WI38 (cell line): ENCODE measurements around the gene EPAS1.
A peak's percentile ranks its signal among the peaks of the same experiment; 100 is the strongest.

ENCODE experiments used
- H3K4me3 ChIP-seq: 2 replicates; pipeline ENCODE4 v1.5.1; 2011; ENCODE audit warnings: low read depth, mild to moderate bottlenecking, control low read depth, low read length
- CTCF ChIP-seq: IDR thresholded peaks from 2 replicates; pipeline ENCODE4 v1.5.1; 2012; ENCODE audit warnings: low read depth, mild to moderate bottlenecking, control low read depth, low read length

Gene EPAS1

GRCh38 chr2:46299365-46300263 lies 2.4 kb downstream of the EPAS1 start:
- H3K4me3 ChIP-seq = peak overlapping the region; percentile 97
- no peak for TF ChIP-seq CTCF

- H3K4me3 ChIP-seq = peak overlapping the region; percentile 97
- TF ChIP-seq CTCF = no peak
These were observed 3.2 kb downstream of the EPAS1 start for GRCh38 chr2:46300406-46300832.

- H3K4me3 ChIP-seq = no peak overlapping the region
- no peak for TF ChIP-seq CTCF
These were observed 4.9 kb downstream of the EPAS1 start for GRCh38 chr2:46302005-46302695.

GRCh38 chr2:46303233-46303632 lies 6.0 kb downstream of the EPAS1 start:
- no peak overlapping the region for H3K4me3 ChIP-seq
- no peak for TF ChIP-seq CTCF

- no peak for TF ChIP-seq CTCF
- no peak overlapping the region for H3K4me3 ChIP-seq
These were observed 6.6 kb downstream of the EPAS1 start for GRCh38 chr2:46303822-46304221.

- H3K4me3 ChIP-seq = no peak overlapping the region
These were observed 7.4 kb downstream of the EPAS1 start for GRCh38 chr2:46304635-46305034.

More at GRCh38 chr2:46304635-46305034, 7.4 kb downstream of the EPAS1 start:
- TF ChIP-seq CTCF = no peak
